Measurements from ENCODE around the gene B3GLCT.

GRCh38 chr13:31349156-31349555 is 149.4 kb downstream of the B3GLCT start:
- TF ChIP-seq EGR1 (IDR thresholded peaks at IDR 0.05; ENCODE audit: low read depth) (no peak), CTCF (IDR thresholded peaks at IDR 0.05 in 2 of 3, conservative IDR thresholded peaks at IDR 0.05 in 1 of 3; ENCODE audit: borderline replicate concordance in 1 of 3, insufficient read depth in 1 of 3, low read depth in 2 of 3, low read length in 2 of 3) (no peak), POLR2A (IDR thresholded peaks at IDR 0.05; ENCODE audit: borderline replicate concordance, extremely low read depth, insufficient read depth, insufficient read length) (no peak), TCF7L2 (IDR thresholded peaks at IDR 0.05; ENCODE audit: borderline replicate concordance, extremely low read depth, insufficient read depth, insufficient read length) (no peak), EZH2phosphoT487 (IDR thresholded peaks at IDR 0.05; ENCODE audit: borderline replicate concordance) (no peak), ATF3 (IDR thresholded peaks at IDR 0.05) (no peak), SIN3A (IDR thresholded peaks at IDR 0.05; ENCODE audit: low read depth) (no peak), RAD21 (IDR thresholded peaks at IDR 0.05; ENCODE audit: low read depth) (no peak), CBX3 (IDR thresholded peaks at IDR 0.05; ENCODE audit: low read depth) (no peak), REST (IDR thresholded peaks at IDR 0.05; ENCODE audit: low read depth) (no peak)

Data from HCT116 (cell line).